K562 (cell line): ENCODE data around the gene PALM3. TPM values are rescaled to one million over a fixed set of nuclear protein-coding genes. Genes with fewer than 3 reads are reported as not detected.

Source experiments
- E2F6 ChIP-seq, 2 experiments: IDR thresholded peaks; 2 replicates each; pipeline ENCODE4 v1.6.1; 2011; ENCODE audit warnings: borderline replicate concordance in 1 of 2, control low read depth in 1 of 2, low read depth in 1 of 2, low read length in 1 of 2, mild to moderate bottlenecking in 1 of 2, mixed read lengths in 1 of 2, moderate library complexity in 1 of 2; ENCODE audit not compliant: insufficient read depth in 1 of 2, insufficient read length in 1 of 2, poor library complexity in 1 of 2, severe bottlenecking in 1 of 2; ENCODE audit errors: extremely low read depth in 1 of 2
- HNRNPLL ChIP-seq: fragments of 200-400 bp; formaldehyde crosslinking; IDR thresholded peaks from 2 replicates; pipeline ENCODE4 v1.6.1; 2017; ENCODE audit warnings: low read length, low read depth, mild to moderate bottlenecking; ENCODE audit not compliant: poor library complexity, severe bottlenecking
- RB1 ChIP-seq: fragments of 450-650 bp; IDR thresholded peaks from 2 replicates; pipeline ENCODE4 v1.6.1; 2017; ENCODE audit warnings: low read depth, mild to moderate bottlenecking
- SAFB2 ChIP-seq: fragments of 200-400 bp; formaldehyde crosslinking; IDR thresholded peaks from 2 replicates; pipeline ENCODE4 v1.6.1; 2018; ENCODE audit warnings: borderline replicate concordance, low read length, low read depth, moderate library complexity; ENCODE audit not compliant: severe bottlenecking
- ZBTB2 ChIP-seq: fragments of 450-650 bp; IDR thresholded peaks from 2 replicates; pipeline ENCODE4 v1.6.1; 2016; ENCODE audit warnings: antibody characterized with exemption
- ZFX ChIP-seq: sonication (generic); formaldehyde crosslinking; IDR thresholded peaks from 2 replicates; pipeline ENCODE4 v1.8.0; 2022; ENCODE audit warnings: mild to moderate bottlenecking, missing genetic modification reagents, moderate library complexity
- ZNF740 ChIP-seq, 3 experiments: fragments of 200-800 bp in 1 of 3; sonication (Bioruptor generic) in 1 of 3; sonication (generic) in 1 of 3; formaldehyde crosslinking in 1 of 3; IDR thresholded peaks; 2 replicates each; pipeline versions ENCODE4 v1.6.1 to v1.8.0; 2016 to 2022; ENCODE audit warnings: mild to moderate bottlenecking in 2 of 3, missing compliant biosample characterization in 2 of 3, missing genetic modification characterization in 2 of 3, missing genetic modification reagents in 1 of 3
- polyA plus RNA-seq, 8 experiments: library from polyadenylated mRNA; depleted of rRNA in 4 of 8; stranded (reverse) in 5 of 8; unstranded in 3 of 8; fragments of >200 nt; fragmentation: Nextera tagmentation in 2 of 8; fragmentation: Illumina TruSeq in 1 of 8; extraction: Ambion mirVana in 2 of 8; extraction: Trizol in 1 of 8; gene quantifications; 2 replicates each; pipeline versions ENCODE4 v1.2.1 to v1.2.3, GENCODE V29; 2011 to 2014; ENCODE audit warnings: inconsistent platforms in 1 of 8, missing spikeins in 1 of 8
- total RNA-seq, 7 experiments: library from RNA; depleted of rRNA in 6 of 7; stranded (reverse); fragments of >200 nt in 6 of 7; fragmentation: Illumina TruSeq in 2 of 7; extraction: Trizol in 2 of 7; gene quantifications; 2 replicates each; pipeline versions ENCODE4 v1.2.1 to v1.2.3, GENCODE V29; 2011 to 2021; ENCODE audit warnings: low replicate concordance in 1 of 7
- TF ChIP-seq, protein P1 (sequence below): sonication (generic); formaldehyde crosslinking; IDR thresholded peaks from 2 replicates; pipeline ENCODE4 v1.8.1; 2023; ENCODE audit warnings: missing genetic modification reagents, mild to moderate bottlenecking, borderline replicate concordance
- TF ChIP-seq, protein P2 (sequence below): fragments of 250-450 bp; sonication (Bioruptor Pico); IDR thresholded peaks from 2 replicates; pipeline ENCODE4 v1.4.0; 2020

Gene PALM3
- total and polyA plus RNA-seq, 9 of the 15 experiments (the other 6 are each of a cell fraction or from before 2014, with no cell fraction given), result 0.07 to 9.3 (median 3.3) TPM

- TF ChIP-seq, protein P1, sequence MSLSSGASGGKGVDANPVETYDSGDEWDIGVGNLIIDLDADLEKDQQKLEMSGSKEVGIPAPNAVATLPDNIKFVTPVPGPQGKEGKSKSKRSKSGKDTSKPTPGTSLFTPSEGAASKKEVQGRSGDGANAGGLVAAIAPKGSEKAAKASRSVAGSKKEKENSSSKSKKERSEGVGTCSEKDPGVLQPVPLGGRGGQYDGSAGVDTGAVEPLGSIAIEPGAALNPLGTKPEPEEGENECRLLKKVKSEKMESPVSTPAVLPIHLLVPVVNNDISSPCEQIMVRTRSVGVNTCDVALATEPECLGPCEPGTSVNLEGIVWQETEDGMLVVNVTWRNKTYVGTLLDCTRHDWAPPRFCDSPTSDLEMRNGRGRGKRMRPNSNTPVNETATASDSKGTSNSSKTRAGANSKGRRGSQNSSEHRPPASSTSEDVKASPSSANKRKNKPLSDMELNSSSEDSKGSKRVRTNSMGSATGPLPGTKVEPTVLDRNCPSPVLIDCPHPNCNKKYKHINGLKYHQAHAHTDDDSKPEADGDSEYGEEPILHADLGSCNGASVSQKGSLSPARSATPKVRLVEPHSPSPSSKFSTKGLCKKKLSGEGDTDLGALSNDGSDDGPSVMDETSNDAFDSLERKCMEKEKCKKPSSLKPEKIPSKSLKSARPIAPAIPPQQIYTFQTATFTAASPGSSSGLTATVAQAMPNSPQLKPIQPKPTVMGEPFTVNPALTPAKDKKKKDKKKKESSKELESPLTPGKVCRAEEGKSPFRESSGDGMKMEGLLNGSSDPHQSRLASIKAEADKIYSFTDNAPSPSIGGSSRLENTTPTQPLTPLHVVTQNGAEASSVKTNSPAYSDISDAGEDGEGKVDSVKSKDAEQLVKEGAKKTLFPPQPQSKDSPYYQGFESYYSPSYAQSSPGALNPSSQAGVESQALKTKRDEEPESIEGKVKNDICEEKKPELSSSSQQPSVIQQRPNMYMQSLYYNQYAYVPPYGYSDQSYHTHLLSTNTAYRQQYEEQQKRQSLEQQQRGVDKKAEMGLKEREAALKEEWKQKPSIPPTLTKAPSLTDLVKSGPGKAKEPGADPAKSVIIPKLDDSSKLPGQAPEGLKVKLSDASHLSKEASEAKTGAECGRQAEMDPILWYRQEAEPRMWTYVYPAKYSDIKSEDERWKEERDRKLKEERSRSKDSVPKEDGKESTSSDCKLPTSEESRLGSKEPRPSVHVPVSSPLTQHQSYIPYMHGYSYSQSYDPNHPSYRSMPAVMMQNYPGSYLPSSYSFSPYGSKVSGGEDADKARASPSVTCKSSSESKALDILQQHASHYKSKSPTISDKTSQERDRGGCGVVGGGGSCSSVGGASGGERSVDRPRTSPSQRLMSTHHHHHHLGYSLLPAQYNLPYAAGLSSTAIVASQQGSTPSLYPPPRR, result no peak
- no peak for TF ChIP-seq SAFB2
- TF ChIP-seq, protein P2, sequence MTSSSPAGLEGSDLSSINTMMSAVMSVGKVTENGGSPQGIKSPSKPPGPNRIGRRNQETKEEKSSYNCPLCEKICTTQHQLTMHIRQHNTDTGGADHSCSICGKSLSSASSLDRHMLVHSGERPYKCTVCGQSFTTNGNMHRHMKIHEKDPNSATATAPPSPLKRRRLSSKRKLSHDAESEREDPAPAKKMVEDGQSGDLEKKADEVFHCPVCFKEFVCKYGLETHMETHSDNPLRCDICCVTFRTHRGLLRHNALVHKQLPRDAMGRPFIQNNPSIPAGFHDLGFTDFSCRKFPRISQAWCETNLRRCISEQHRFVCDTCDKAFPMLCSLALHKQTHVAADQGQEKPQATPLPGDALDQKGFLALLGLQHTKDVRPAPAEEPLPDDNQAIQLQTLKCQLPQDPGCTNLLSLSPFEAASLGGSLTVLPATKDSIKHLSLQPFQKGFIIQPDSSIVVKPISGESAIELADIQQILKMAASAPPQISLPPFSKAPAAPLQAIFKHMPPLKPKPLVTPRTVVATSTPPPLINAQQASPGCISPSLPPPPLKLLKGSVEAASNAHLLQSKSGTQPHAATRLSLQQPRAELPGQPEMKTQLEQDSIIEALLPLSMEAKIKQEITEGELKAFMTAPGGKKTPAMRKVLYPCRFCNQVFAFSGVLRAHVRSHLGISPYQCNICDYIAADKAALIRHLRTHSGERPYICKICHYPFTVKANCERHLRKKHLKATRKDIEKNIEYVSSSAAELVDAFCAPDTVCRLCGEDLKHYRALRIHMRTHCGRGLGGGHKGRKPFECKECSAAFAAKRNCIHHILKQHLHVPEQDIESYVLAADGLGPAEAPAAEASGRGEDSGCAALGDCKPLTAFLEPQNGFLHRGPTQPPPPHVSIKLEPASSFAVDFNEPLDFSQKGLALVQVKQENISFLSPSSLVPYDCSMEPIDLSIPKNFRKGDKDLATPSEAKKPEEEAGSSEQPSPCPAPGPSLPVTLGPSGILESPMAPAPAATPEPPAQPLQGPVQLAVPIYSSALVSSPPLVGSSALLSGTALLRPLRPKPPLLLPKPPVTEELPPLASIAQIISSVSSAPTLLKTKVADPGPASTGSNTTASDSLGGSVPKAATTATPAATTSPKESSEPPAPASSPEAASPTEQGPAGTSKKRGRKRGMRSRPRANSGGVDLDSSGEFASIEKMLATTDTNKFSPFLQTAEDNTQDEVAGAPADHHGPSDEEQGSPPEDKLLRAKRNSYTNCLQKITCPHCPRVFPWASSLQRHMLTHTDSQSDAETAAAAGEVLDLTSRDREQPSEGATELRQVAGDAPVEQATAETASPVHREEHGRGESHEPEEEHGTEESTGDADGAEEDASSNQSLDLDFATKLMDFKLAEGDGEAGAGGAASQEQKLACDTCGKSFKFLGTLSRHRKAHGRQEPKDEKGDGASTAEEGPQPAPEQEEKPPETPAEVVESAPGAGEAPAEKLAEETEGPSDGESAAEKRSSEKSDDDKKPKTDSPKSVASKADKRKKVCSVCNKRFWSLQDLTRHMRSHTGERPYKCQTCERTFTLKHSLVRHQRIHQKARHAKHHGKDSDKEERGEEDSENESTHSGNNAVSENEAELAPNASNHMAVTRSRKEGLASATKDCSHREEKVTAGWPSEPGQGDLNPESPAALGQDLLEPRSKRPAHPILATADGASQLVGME (CRISPR knock-in tag), result no peak
- TF ChIP-seq E2F6 (IDR thresholded peaks at IDR 0.05; ENCODE audit: borderline replicate concordance in 1 of 2, extremely low read depth in 1 of 2, insufficient read depth in 1 of 2, insufficient read length in 1 of 2, low read depth in 1 of 2, low read length in 1 of 2, poor library complexity in 1 of 2, severe bottlenecking in 1 of 2), result peak in 1 of 2 experiments; percentile 77
- no peak for TF ChIP-seq ZNF740 (CRISPR knock-in tag; IDR thresholded peaks at IDR 0.05)
- TF ChIP-seq ZNF740 (tag; IDR thresholded peaks at IDR 0.05), result no peak
- peak; percentile 87 for TF ChIP-seq HNRNPLL
- TF ChIP-seq ZFX (CRISPR knock-in tag), result peak; percentile 37; the same call in 1 of the 2 replicates
- 0 out of 2 replicates have a peak, but pooled peaks have one; percentile 4 for TF ChIP-seq ZBTB2
- TF ChIP-seq RB1, result peak; percentile 54; the same call in 1 of the 2 replicates
Observed at GRCh38 chr19:14089662-14090508, 28.0 kb upstream of the PALM3 start (continued).
